ENCODE results near the gene ERICH4. TPM values are rescaled to one million over a fixed set of nuclear protein-coding genes. Genes with fewer than 3 reads are reported as not detected.
"Not testable (repeated sequence)": the region's sequence is repeated elsewhere in the genome, so short reads cannot be mapped to it uniquely, and the experiment has no call there.

Gene ERICH4
- total RNA-seq, 1 donor from 2014 or later, result not detected

DNA sequence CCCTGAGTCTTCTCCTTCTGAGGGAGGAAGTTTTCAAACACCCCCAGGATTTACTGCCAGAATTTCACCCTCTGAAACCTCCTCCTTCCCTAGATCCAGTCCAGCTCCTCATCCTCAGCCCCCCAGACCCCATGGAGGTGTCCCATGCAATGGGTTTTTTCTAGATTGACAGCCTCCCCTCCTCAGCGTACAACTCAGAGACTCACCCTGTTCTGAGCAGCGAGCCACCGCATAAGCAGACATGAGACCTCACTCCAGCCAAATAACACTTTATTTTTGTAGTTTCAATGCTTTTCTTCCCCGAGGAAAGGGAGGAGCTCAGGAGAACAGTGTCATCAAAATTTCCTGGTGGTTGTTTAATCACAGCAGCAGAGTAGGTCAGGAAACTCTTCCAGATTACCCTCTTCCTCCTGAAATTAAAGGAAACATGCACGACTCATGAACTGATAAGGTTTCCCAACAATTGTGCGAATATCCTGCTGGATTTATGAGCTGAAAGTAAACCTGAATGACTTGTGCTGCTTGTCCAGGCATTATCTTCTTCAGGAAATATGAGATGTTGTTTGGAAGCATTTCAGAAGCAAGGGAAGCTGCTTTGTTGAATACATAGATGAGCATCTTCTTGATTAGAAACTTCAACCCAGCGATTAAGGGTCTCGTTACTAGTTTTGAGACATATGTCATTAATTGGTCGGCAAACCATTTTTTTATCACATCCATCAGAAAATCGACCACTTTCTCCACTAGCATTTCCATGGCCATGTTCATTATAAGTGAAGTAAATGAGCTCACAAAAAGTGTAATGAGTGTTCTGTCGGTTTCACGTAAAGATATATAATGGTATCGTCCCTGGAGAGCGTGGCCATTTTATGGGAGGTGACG is 36.2 kb downstream of the ERICH4 start:
- no peak overlapping the region for H3K4me3 ChIP-seq (ENCODE audit: low read depth, low read length)
- no peak for DNase-seq (ENCODE audit: low read depth)
- no peak for TF ChIP-seq CTCF (conservative IDR thresholded peaks at IDR 0.05; ENCODE audit: low read depth, low read length)

- DNase-seq (ENCODE audit: low read depth), result no peak
- no peak for TF ChIP-seq CTCF (conservative IDR thresholded peaks at IDR 0.05; ENCODE audit: low read depth, low read length)
- no peak overlapping the region for H3K4me3 ChIP-seq (ENCODE audit: low read depth, low read length)
Measured at GRCh38 chr19:41479757-41480191, 36.8 kb downstream of the ERICH4 start.

DNA sequence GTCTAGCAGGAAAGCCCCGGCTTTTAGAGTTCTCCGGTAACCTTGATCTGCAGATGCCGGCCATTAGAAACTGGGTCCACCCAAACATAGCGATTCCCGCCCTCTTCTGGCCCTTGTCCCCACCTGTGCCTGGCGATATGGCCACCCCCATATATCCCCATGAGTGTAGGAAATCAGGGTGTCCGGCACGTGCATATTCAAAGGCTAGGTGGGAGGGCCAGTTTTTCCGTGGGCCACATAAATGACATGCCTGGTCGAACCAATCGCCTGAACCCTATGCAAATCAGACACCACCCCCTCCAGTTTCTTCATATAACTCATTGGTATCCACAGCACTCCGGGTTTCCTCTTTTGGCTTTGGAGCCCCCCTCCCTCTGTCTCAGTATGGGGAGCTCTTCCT is 37.4 kb downstream of the ERICH4 start:
- TF ChIP-seq CTCF (conservative IDR thresholded peaks at IDR 0.05; ENCODE audit: low read depth, low read length), result no peak
- no peak for DNase-seq (ENCODE audit: low read depth)

GRCh38 chr19:41484822-41485221 is 41.9 kb downstream of the ERICH4 start:
- TF ChIP-seq CTCF (conservative IDR thresholded peaks at IDR 0.05; ENCODE audit: low read depth, low read length), result no peak
- no peak for DNase-seq (ENCODE audit: low read depth)
- H3K4me3 ChIP-seq (ENCODE audit: low read depth, low read length), result no peak overlapping the region

More for the DNA sequence above, 37.4 kb downstream of the ERICH4 start:
- H3K4me3 ChIP-seq (ENCODE audit: low read depth, low read length), result no peak overlapping the region

DNA sequence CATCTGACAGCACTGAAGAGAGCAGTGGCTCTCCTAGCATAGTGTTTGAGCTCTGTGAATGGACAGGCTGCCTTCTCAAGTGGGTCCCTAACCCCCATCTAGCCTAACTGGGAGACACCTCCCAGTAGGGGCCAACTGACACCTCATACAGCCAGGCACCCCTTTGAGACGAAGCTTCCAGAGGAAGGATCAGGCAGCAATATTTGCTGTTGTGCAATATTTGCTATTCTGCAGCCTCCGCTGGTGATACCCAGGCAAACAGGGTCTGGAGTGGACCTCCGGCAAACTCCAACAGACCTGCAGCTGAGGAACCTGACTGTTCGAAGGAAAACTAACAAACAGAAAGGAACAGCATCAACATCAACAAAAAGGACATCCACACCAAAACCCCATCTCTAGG is 44.0 kb downstream of the ERICH4 start:
- not testable (repeated sequence) for H3K4me3 ChIP-seq (ENCODE audit: low read depth, low read length); DNase-seq (ENCODE audit: low read depth)

GRCh38 chr19:41492843-41493242 is 49.9 kb downstream of the ERICH4 start:
- no peak overlapping the region for H3K4me3 ChIP-seq (ENCODE audit: low read depth, low read length)
- no peak for TF ChIP-seq CTCF (conservative IDR thresholded peaks at IDR 0.05; ENCODE audit: low read depth, low read length)
- DNase-seq (ENCODE audit: low read depth), result no peak

Other genes with a start within 250 kb of the ERICH4 start
- 4.9 and 24.7 TPM in 2 replicates for gene CYP2S1, start 249.9 kb upstream of the ERICH4 start, total RNA-seq
- gene AXL, start 223.9 kb upstream of the ERICH4 start, total RNA-seq, result 206 and 343 TPM in 2 replicates
- 154 and 177 TPM in 2 replicates for gene HNRNPUL1, start 178.8 kb upstream of the ERICH4 start, total RNA-seq
- 11.4 and 11.6 TPM in 2 replicates for gene CCDC97, start 133.0 kb upstream of the ERICH4 start, total RNA-seq
- gene TGFB1, start 89.2 kb upstream of the ERICH4 start, total RNA-seq, result 8.5 and 24.3 TPM in 2 replicates
- 5.3 and 22.9 TPM in 2 replicates for gene B9D2, start 79.0 kb upstream of the ERICH4 start, total RNA-seq
- gene TMEM91, start 66.6 kb upstream of the ERICH4 start, total RNA-seq, result 2.7 and 3.5 TPM in 2 replicates
- 23.7 and 43.8 TPM in 2 replicates for gene EXOSC5, start 45.8 kb upstream of the ERICH4 start, total RNA-seq
- gene BCKDHA, start 45.3 kb upstream of the ERICH4 start, total RNA-seq, result 24.0 and 35.7 TPM in 2 replicates
- gene B3GNT8, start 15.8 kb upstream of the ERICH4 start, total RNA-seq, result 1.6 and 2.4 TPM in 2 replicates
- gene DMAC2, start 3.2 kb upstream of the ERICH4 start, total RNA-seq, result 54.9 and 74.8 TPM in 2 replicates
- not detected in 2 replicates for gene CEACAM21, start 133.0 kb downstream of the ERICH4 start, total RNA-seq
- gene CEACAM4, start 183.9 kb downstream of the ERICH4 start, total RNA-seq, result not detected in 2 replicates
- gene CEACAM7, start 245.1 kb downstream of the ERICH4 start, total RNA-seq, result not detected in 2 replicates

Data from epithelial cell of proximal tubule (primary cell).